DND-41 (cell line): ENCODE results near the gene RALGAPA2.

ENCODE experiments used
- EZH2 ChIP-seq: IDR thresholded peaks from 3 replicates; pipeline ENCODE4 v1.6.1; 2012; ENCODE audit warnings: borderline replicate concordance, low read depth, mild to moderate bottlenecking, moderate library complexity, low read length, inconsistent platforms; ENCODE audit not compliant: severe bottlenecking
- TF ChIP-seq, protein P1 (sequence below): IDR thresholded peaks from 2 replicates; pipeline ENCODE4 v1.5.1; 2012; ENCODE audit warnings: borderline replicate concordance, low read length, moderate library complexity, mild to moderate bottlenecking; ENCODE audit not compliant: poor library complexity, severe bottlenecking; ENCODE audit errors: extremely low read depth

DNA sequence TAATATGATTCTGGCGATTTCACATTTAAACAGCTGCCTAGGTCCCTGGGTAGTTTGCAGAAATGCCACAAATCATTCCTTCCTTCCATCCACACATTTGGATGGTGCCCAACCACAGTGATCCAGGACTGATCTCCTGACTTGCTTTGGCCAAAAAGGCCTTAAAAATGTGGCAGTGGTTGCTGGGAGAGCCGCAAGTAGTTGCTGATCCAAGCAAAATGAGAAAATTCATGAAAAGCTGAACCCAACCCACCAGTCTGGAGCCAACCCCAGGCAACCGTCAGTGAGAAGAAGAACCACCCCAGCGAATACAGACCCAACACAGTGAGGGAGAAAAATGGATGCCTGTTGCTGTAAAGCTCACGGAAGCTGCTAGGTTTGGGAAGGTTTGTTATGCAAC lies 25.1 kb downstream of the RALGAPA2 start:
- TF ChIP-seq, protein P1, sequence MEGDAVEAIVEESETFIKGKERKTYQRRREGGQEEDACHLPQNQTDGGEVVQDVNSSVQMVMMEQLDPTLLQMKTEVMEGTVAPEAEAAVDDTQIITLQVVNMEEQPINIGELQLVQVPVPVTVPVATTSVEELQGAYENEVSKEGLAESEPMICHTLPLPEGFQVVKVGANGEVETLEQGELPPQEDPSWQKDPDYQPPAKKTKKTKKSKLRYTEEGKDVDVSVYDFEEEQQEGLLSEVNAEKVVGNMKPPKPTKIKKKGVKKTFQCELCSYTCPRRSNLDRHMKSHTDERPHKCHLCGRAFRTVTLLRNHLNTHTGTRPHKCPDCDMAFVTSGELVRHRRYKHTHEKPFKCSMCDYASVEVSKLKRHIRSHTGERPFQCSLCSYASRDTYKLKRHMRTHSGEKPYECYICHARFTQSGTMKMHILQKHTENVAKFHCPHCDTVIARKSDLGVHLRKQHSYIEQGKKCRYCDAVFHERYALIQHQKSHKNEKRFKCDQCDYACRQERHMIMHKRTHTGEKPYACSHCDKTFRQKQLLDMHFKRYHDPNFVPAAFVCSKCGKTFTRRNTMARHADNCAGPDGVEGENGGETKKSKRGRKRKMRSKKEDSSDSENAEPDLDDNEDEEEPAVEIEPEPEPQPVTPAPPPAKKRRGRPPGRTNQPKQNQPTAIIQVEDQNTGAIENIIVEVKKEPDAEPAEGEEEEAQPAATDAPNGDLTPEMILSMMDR, result no peak
- no peak for TF ChIP-seq EZH2
